Measurements from ENCODE around the gene FRMD3. TPM values are rescaled to one million over a fixed set of nuclear protein-coding genes. Genes with fewer than 3 reads are reported as not detected.

The FRMD3 gene
- total RNA-seq (10 to 100 TPM; 10.5 to 45.8 (median 21.1) TPM), polyA plus RNA-seq (1 to 10 TPM in 2 of 3 donors, under 1 TPM in 1; 0.82 to 3.1 (median 1.0) TPM)
- long read RNA-seq, donor 1 = 0 reads
- long read RNA-seq, donor 2 = 0 reads

DNA sequence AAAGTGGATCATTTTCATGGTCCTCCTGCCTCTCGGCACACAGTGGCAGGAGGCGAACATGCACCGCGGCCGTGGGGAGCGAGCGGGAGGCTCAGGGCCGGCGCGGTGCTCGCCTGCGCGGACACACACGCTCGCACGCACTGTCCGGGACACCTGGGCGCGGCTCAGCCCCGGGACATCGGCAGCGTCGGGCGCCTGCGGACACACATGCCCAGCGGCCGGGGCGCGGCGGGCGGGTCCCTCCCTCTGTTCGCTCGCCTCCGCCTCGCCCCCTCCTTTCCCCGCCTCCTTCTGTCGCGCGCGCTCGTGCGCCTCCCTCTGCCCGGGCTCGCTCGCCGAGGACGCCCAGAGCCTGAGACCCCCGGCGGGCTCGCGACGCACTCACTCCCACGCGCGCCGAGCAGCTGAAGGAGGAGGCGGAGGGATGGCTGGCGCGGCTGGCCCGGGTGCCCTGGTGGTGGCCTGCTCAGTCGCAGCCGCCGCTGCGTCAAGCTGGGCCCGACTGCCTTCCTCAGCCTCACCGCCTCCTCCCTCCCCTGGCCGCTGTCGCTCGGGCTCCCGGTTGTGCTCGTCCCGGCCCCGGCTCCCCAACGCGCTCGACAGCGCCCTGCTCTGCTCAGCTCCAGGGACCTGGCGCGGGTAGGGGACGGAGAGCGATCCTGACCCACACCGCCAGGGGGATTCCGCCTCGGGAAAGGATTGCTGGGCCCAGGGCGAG, at the start of gene FRMD3:
Gene FRMD3, minus strand, starts transcription at position 230 of the 718 bp plus-strand sequence. Its CDS starts 170 bp downstream, at position 60.
- H3K4me1 ChIP-seq = peaks cover 7 to 37% (median 24%) of the 10 kb centered on the region in 6 donors
- TF ChIP-seq POLR2AphosphoS5 (IDR thresholded peaks at IDR 0.05) (peak; percentile 51 to 82 (median 81)), POLR2A (IDR thresholded peaks at IDR 0.05) (no peak), CTCF (IDR thresholded peaks at IDR 0.05 in 8 of 11, conservative IDR thresholded peaks at IDR 0.05 in 3 of 11) (peak; percentile 64 to 87 (median 79))
- H3K4me3 ChIP-seq = peak within 1 kb of the TSS; percentile 45 to 73 (median 67)
- peak within 1 kb of the TSS in 7 of 8 donors; percentile 74 to 86 (median 81) for H3K27ac ChIP-seq
- peak; percentile 93 for DNase-seq
- H3K9me3 ChIP-seq = no peaks in the 10 kb centered on the region
- H3K27me3 ChIP-seq (replicated peaks in 1 of 7) = peaks cover 0 to 37% (median 14%) of the 10 kb centered on the region in 7 donors
- no peaks in the 10 kb centered on the region for H3K36me3 ChIP-seq
- 1 to 3% (median 2%) methylated on average over 29 to 85 of the region's 85 CpGs for WGBS, 5 donors
- intact Hi-C loops (cut with DNase I; ENCODE audit: low total_unique reads) = no loop called here

GRCh38 chr9:83584995-83585394, 46.8 kb upstream of the FRMD3 start:
- WGBS, 5 donors = 85 to 91% (median 85%) methylated on average over 4 of the region's 4 CpGs
- Histone ChIP-seq H3K27me3 (replicated peaks in 1 of 7) (no peaks in the 10 kb centered on the region), H3K4me1 (no peaks in the 10 kb centered on the region), H3K4me3 (no peak overlapping the region), H3K27ac (no peak overlapping the region), H3K9me3 (no peaks in the 10 kb centered on the region), H3K36me3 (peaks cover 0 to 10% (median 0%) of the 10 kb centered on the region in 6 donors)
- no peak for TF ChIP-seq CTCF (IDR thresholded peaks at IDR 0.05 in 8 of 11, conservative IDR thresholded peaks at IDR 0.05 in 3 of 11)
- no peak for TF ChIP-seq POLR2AphosphoS5 (IDR thresholded peaks at IDR 0.05)
- no peak for TF ChIP-seq POLR2A (IDR thresholded peaks at IDR 0.05)
- DNase-seq = no peak
- intact Hi-C loops (cut with DNase I; ENCODE audit: low total_unique reads) = no loop called here

DNA sequence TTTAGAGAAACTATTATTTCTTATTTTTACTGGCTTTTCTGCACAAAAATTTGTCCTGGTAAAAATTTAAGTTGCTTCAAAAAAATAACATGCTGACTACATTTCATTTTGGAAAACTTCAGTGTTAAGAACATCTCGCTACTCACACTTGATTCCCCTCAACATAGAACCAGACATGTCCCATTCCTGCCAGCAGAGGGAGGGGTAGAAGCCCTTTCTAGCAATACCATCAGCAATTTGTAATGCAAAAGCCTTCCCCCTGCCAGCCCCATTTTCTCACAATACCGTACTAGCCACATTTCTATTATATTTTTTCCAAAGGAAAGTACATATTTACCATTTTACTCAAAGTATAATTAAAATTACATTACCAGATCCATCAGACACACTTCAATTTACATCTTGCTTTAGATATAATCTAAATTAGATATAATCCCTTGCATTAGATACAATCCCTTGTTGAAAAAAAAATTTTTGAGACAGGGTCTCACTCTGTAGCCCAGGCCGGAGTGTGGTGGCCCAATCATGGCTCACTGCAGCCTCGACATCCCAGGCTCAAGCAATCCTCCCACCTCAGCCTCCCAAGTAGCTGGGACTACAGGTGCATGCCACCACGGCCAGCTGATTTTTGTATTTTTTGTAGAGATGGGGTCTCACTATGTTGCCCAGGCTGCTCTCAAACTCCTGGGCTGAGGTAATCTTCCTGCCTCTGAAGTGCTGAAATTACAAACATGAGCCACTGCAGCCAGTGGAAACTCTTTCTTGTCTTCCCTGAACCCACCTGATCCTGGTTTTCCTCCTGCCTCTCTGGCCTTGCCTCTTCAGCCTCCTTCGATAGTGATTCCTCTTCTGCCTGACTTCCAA, 45.2 kb upstream of the FRMD3 start:
- Histone ChIP-seq H3K4me3 (no peak overlapping the region), H3K4me1 (no peaks in the 10 kb centered on the region), H3K27ac (no peak overlapping the region), H3K27me3 (replicated peaks in 1 of 7) (no peaks in the 10 kb centered on the region), H3K9me3 (peaks cover 0 to 12% (median 10%) of the 10 kb centered on the region in 8 donors), H3K36me3 (peaks cover 0 to 10% (median 0%) of the 10 kb centered on the region in 6 donors)
- DNase-seq = no peak
- 63 to 79% (median 73%) methylated on average over 6 of the region's 6 CpGs for WGBS, 5 donors
- TF ChIP-seq POLR2AphosphoS5 (IDR thresholded peaks at IDR 0.05) (no peak), CTCF (IDR thresholded peaks at IDR 0.05 in 8 of 11, conservative IDR thresholded peaks at IDR 0.05 in 3 of 11) (peak; percentile 14 to 79 (median 62))
- intact Hi-C loops (cut with DNase I; ENCODE audit: low total_unique reads) = no loop called here
